ENCODE results near the gene S100A12.

The S100A12 gene

GRCh38 chr1:153394391-153394790 lies 19.0 kb upstream of the S100A12 start:
- Histone ChIP-seq H4K20me1 (ENCODE audit: insufficient read depth, low read length) (no peaks in the 10 kb centered on the region), H2AFZ (ENCODE audit: low read length) (no peak overlapping the region), H3K9ac (ENCODE audit: low read length) (no peak overlapping the region), H3K27ac (ENCODE audit: low read length) (no peak overlapping the region), H3K4me1 (ENCODE audit: low read length) (no peaks in the 10 kb centered on the region), H3K4me2 (ENCODE audit: low read depth, low read length) (no peak overlapping the region), H3K4me3 (ENCODE audit: low read length) (no peak overlapping the region), H3K36me3 (replicated peaks; ENCODE audit: insufficient read depth, low read length) (no peaks in the 10 kb centered on the region), H3K79me2 (ENCODE audit: low read length) (no peaks in the 10 kb centered on the region), H3K27me3 (replicated peaks; ENCODE audit: insufficient read depth, low read length) (peaks cover 16% of the 10 kb centered on the region), H3F3A (ENCODE audit: insufficient read depth, low read length) (no peaks in the 10 kb centered on the region), H3K9me3 (replicated peaks; ENCODE audit: insufficient read depth, low read length) (no peaks in the 10 kb centered on the region), H3K9me2 (replicated peaks; ENCODE audit: insufficient read depth, low read length) (no peaks in the 10 kb centered on the region)
- TF ChIP-seq EZH2phosphoT487 (IDR thresholded peaks at IDR 0.05; ENCODE audit: low read length) (no peak), CTCF (IDR thresholded peaks at IDR 0.05; ENCODE audit: low read length) (no peak), EZH2 (optimal IDR thresholded peaks at IDR 0.05; ENCODE audit: low read depth, low read length) (no peak)
- DNase-seq, result no peak

GRCh38 chr1:153393926-153394325 lies 18.5 kb upstream of the S100A12 start:
- H3K4me3 ChIP-seq (ENCODE audit: low read length), result no peak overlapping the region
- H3K4me1 ChIP-seq (ENCODE audit: low read length), result no peaks in the 10 kb centered on the region
- TF ChIP-seq EZH2phosphoT487 (IDR thresholded peaks at IDR 0.05; ENCODE audit: low read length) (no peak), CTCF (IDR thresholded peaks at IDR 0.05; ENCODE audit: low read length) (no peak), EZH2 (optimal IDR thresholded peaks at IDR 0.05; ENCODE audit: low read depth, low read length) (no peak)
- H3F3A ChIP-seq (ENCODE audit: insufficient read depth, low read length), result no peaks in the 10 kb centered on the region
- H3K27me3 ChIP-seq (replicated peaks; ENCODE audit: insufficient read depth, low read length), result peaks cover 16% of the 10 kb centered on the region
- no peak overlapping the region for H2AFZ ChIP-seq (ENCODE audit: low read length)
- no peaks in the 10 kb centered on the region for H3K36me3 ChIP-seq (replicated peaks; ENCODE audit: insufficient read depth, low read length)
- no peaks in the 10 kb centered on the region for H3K9me3 ChIP-seq (replicated peaks; ENCODE audit: insufficient read depth, low read length)
- H3K27ac ChIP-seq (ENCODE audit: low read length), result no peak overlapping the region
- H4K20me1 ChIP-seq (ENCODE audit: insufficient read depth, low read length), result no peaks in the 10 kb centered on the region
- no peak overlapping the region for H3K4me2 ChIP-seq (ENCODE audit: low read depth, low read length)
- DNase-seq, result no peak
- no peak overlapping the region for H3K9ac ChIP-seq (ENCODE audit: low read length)
- H3K79me2 ChIP-seq (ENCODE audit: low read length), result no peaks in the 10 kb centered on the region
- H3K9me2 ChIP-seq (replicated peaks; ENCODE audit: insufficient read depth, low read length), result no peaks in the 10 kb centered on the region

- H3K4me2 ChIP-seq (ENCODE audit: low read depth, low read length), result no peak overlapping the region
- H3K27me3 ChIP-seq (replicated peaks; ENCODE audit: insufficient read depth, low read length), result peaks cover 16% of the 10 kb centered on the region
- H3K9me2 ChIP-seq (replicated peaks; ENCODE audit: insufficient read depth, low read length), result no peaks in the 10 kb centered on the region
- H3K9me3 ChIP-seq (replicated peaks; ENCODE audit: insufficient read depth, low read length), result no peaks in the 10 kb centered on the region
- H3K4me1 ChIP-seq (ENCODE audit: low read length), result no peaks in the 10 kb centered on the region
- no peak overlapping the region for H3K27ac ChIP-seq (ENCODE audit: low read length)
- no peak overlapping the region for H3K4me3 ChIP-seq (ENCODE audit: low read length)
- H3K79me2 ChIP-seq (ENCODE audit: low read length), result no peaks in the 10 kb centered on the region
- H3K36me3 ChIP-seq (replicated peaks; ENCODE audit: insufficient read depth, low read length), result no peaks in the 10 kb centered on the region
- DNase-seq, result no peak
- no peak overlapping the region for H3K9ac ChIP-seq (ENCODE audit: low read length)
- H3F3A ChIP-seq (ENCODE audit: insufficient read depth, low read length), result no peaks in the 10 kb centered on the region
- TF ChIP-seq CTCF (IDR thresholded peaks at IDR 0.05; ENCODE audit: low read length) (no peak), EZH2 (optimal IDR thresholded peaks at IDR 0.05; ENCODE audit: low read depth, low read length) (no peak), EZH2phosphoT487 (IDR thresholded peaks at IDR 0.05; ENCODE audit: low read length) (no peak)
- H4K20me1 ChIP-seq (ENCODE audit: insufficient read depth, low read length), result no peaks in the 10 kb centered on the region
- H2AFZ ChIP-seq (ENCODE audit: low read length), result no peak overlapping the region
These were observed 17.4 kb upstream of the S100A12 start for GRCh38 chr1:153392822-153393221.
